ENCODE measurements around the gene LYST.
"Not testable (repeated sequence)": the region's sequence is repeated elsewhere in the genome, so short reads cannot be mapped to it uniquely, and the experiment has no call there.

Gene LYST

GRCh38 chr1:235809688-235810397 lies 56.9 kb downstream of the LYST start:
- DNase-seq, result no peak

- DNase-seq, result no peak
These were observed 58.5 kb downstream of the LYST start for GRCh38 chr1:235808223-235808622.

GRCh38 chr1:235806123-235806522 lies 60.6 kb downstream of the LYST start:
- no peak for DNase-seq

GRCh38 chr1:235802573-235803346 lies 63.9 kb downstream of the LYST start:
- DNase-seq, result no peak

- DNase-seq, result no peak
These were observed 67.4 kb downstream of the LYST start for GRCh38 chr1:235799264-235799663.

- no peak for DNase-seq
These were observed 75.1 kb downstream of the LYST start for GRCh38 chr1:235791532-235792060.

- no peak for DNase-seq
These were observed 76.6 kb downstream of the LYST start for GRCh38 chr1:235790123-235790522.

GRCh38 chr1:235786227-235786898 lies 80.3 kb downstream of the LYST start:
- DNase-seq, result not testable (repeated sequence)

GRCh38 chr1:235784950-235785349 lies 81.8 kb downstream of the LYST start:
- DNase-seq, result no peak

- DNase-seq, result no peak
These were observed 83.4 kb downstream of the LYST start for GRCh38 chr1:235783148-235783776.

- DNase-seq, result no peak
These were observed 84.1 kb downstream of the LYST start for GRCh38 chr1:235782601-235783000.

GRCh38 chr1:235781807-235782206 lies 84.9 kb downstream of the LYST start:
- no peak for DNase-seq

- no peak for DNase-seq
These were observed 86.9 kb downstream of the LYST start for GRCh38 chr1:235779770-235780169.

GRCh38 chr1:235776396-235776795 lies 90.3 kb downstream of the LYST start:
- DNase-seq, result no peak

GRCh38 chr1:235775246-235775860 lies 91.4 kb downstream of the LYST start:
- no peak for DNase-seq

GRCh38 chr1:235767795-235768194 lies 98.9 kb downstream of the LYST start:
- no peak for DNase-seq

- no peak for DNase-seq
These were observed 99.9 kb downstream of the LYST start for GRCh38 chr1:235766794-235767285.

- DNase-seq, result no peak
These were observed 102.7 kb downstream of the LYST start for GRCh38 chr1:235763962-235764361.

GRCh38 chr1:235759336-235759735 lies 107.4 kb downstream of the LYST start:
- DNase-seq, result no peak

GRCh38 chr1:235758931-235759330 lies 107.8 kb downstream of the LYST start:
- no peak for DNase-seq

- DNase-seq, result no peak
These were observed 109.1 kb downstream of the LYST start for GRCh38 chr1:235757587-235758096.

- not testable (repeated sequence) for DNase-seq
These were observed 112.5 kb downstream of the LYST start for GRCh38 chr1:235754186-235754585.

Data from activated CD4-positive, alpha-beta T cell treated with anti-CD3 and anti-CD28 coated beads, Interleukin-2, amount 50 U/mL, for 1 hour (primary cell).